HG03342 (cell line): ENCODE data around the gene NLRC4.
"Not testable (repeated sequence)": the region's sequence is repeated elsewhere in the genome, so short reads cannot be mapped to it uniquely, and the experiment has no call there.

ENCODE experiments used
- ATAC-seq: cut with Tn5 transposase; IDR thresholded peaks from one replicate; pipeline ENCODE4 v1.9.1; 2021; ENCODE audit warnings: mild to moderate bottlenecking, moderate library complexity; ENCODE audit not compliant: unreplicated experiment

NLRC4 gene

GRCh38 chr2:32246911-32247310 is 17.8 kb downstream of the NLRC4 start:
- no peak for ATAC-seq

GRCh38 chr2:32242331-32242730 is 22.4 kb downstream of the NLRC4 start:
- ATAC-seq = no peak

GRCh38 chr2:32237996-32238395 is 26.7 kb downstream of the NLRC4 start:
- ATAC-seq = no peak

- ATAC-seq = no peak
Measured at GRCh38 chr2:32237488-32237887, 27.2 kb downstream of the NLRC4 start.

GRCh38 chr2:32235315-32235714 is 29.4 kb downstream of the NLRC4 start:
- ATAC-seq = no peak

- ATAC-seq = no peak
Measured at GRCh38 chr2:32231959-32232358, 32.7 kb downstream of the NLRC4 start.

- no peak for ATAC-seq
Measured at GRCh38 chr2:32229635-32230034, 35.1 kb downstream of the NLRC4 start.

- ATAC-seq = no peak
Measured at GRCh38 chr2:32228181-32228580, 36.5 kb downstream of the NLRC4 start.

GRCh38 chr2:32227492-32227891 is 37.2 kb downstream of the NLRC4 start:
- no peak for ATAC-seq

- no peak for ATAC-seq
Measured at GRCh38 chr2:32222966-32223365, 41.7 kb downstream of the NLRC4 start.

- no peak for ATAC-seq
Measured at GRCh38 chr2:32220445-32220844, 44.2 kb downstream of the NLRC4 start.

- ATAC-seq = no peak
Measured at GRCh38 chr2:32212295-32212694, 52.4 kb downstream of the NLRC4 start.

- ATAC-seq = no peak
Measured at GRCh38 chr2:32210767-32211408, 53.8 kb downstream of the NLRC4 start.

GRCh38 chr2:32203428-32203827 is 61.3 kb downstream of the NLRC4 start:
- not testable (repeated sequence) for ATAC-seq

- no peak for ATAC-seq
Measured at GRCh38 chr2:32200814-32201213, 63.9 kb downstream of the NLRC4 start.

- no peak for ATAC-seq
Measured at GRCh38 chr2:32192418-32192817, 72.3 kb downstream of the NLRC4 start.

GRCh38 chr2:32189011-32189410 is 75.7 kb downstream of the NLRC4 start:
- no peak for ATAC-seq

- no peak for ATAC-seq
Measured at GRCh38 chr2:32182667-32183066, 82.0 kb downstream of the NLRC4 start.
